Body of pancreas (tissue), 4 donors: ENCODE data around the gene C10orf90. TPM values are rescaled to one million over a fixed set of nuclear protein-coding genes. Genes with fewer than 3 reads are reported as not detected.

Experiments
- ATAC-seq: fragments of 150-250 bp; one replicate; pipeline ENCODE4 v1.9.1; 2016
- DNase-seq, 4 donors: peaks; one replicate each; pipeline ENCODE4 v3.0.0-alpha.2; 2019
- H3K27ac ChIP-seq, 4 donors: fragments of 200-600 bp; sonication (generic); 1 replicate in 3 of 4; 2 replicates in 1 of 4; pipeline versions ENCODE4 v1.5.1 to v1.6.1; 2016 to 2019; ENCODE audit warnings: mild to moderate bottlenecking in 1 of 4, mixed read lengths in 1 of 4, moderate library complexity in 1 of 4
- H3K27me3 ChIP-seq, 2 donors: fragments of 200-600 bp; sonication (generic); one replicate each; pipeline ENCODE4 v1.6.0; 2016; ENCODE audit warnings: mild to moderate bottlenecking in 1 of 2
- H3K36me3 ChIP-seq, 2 donors: fragments of 200-600 bp; sonication (generic); replicated peaks in 1 of 2; 2 replicates each; pipeline ENCODE4 v1.5.1; 2016; ENCODE audit warnings: low read depth in 2 of 2; ENCODE audit not compliant: insufficient read depth in 1 of 2
- H3K4me1 ChIP-seq: fragments of 200-600 bp; sonication (generic); one replicate; pipeline ENCODE4 v1.6.0; 2016
- H3K4me3 ChIP-seq, 2 donors: fragments of 200-600 bp; sonication (generic); 1 replicate in 1 of 2; 2 replicates in 1 of 2; pipeline ENCODE4 v1.5.1; 2016 to 2019
- H3K9me3 ChIP-seq, 3 donors: fragments of 200-600 bp; sonication (generic); 1 replicate in 2 of 3; 2 replicates in 1 of 3; pipeline ENCODE4 v1.5.1; 2016
- POLR2A ChIP-seq, 3 donors: fragments of 450-650 bp; IDR thresholded peaks; one replicate each; pipeline ENCODE4 v1.6.1; 2016; ENCODE audit warnings: antibody characterized with exemption in 3 of 3, mild to moderate bottlenecking in 2 of 3
- WGBS, 2 donors: methylation state at CpG; one replicate each; pipeline ENCODE4 v1.1.5; 2017; 5-methylcytosine and 5-hydroxymethylcytosine counted together
- intact Hi-C: fragments of 100-400 bp; cut with DNase I; formaldehyde crosslinking; loops from one replicate; pipeline ENCODE4 v1.15.1; 2023
- total RNA-seq, 2 donors: library from RNA; depleted of rRNA; stranded (reverse); fragments of >200 nt; gene quantifications; one replicate each; pipeline ENCODE4 v1.1.0, GENCODE V29; 2016
- TF ChIP-seq, protein P1 (sequence below), 7 experiments: fragments of 450-650 bp in 4 of 7; fragments of 200-600 bp in 3 of 7; sonication (generic) in 3 of 7; IDR thresholded peaks; one replicate each; pipeline ENCODE4 v1.5.1; 2016 to 2019; ENCODE audit warnings: antibody characterized with exemption in 7 of 7

The C10orf90 gene
- total RNA-seq, 2 donors from 2014 or later = not detected

DNA sequence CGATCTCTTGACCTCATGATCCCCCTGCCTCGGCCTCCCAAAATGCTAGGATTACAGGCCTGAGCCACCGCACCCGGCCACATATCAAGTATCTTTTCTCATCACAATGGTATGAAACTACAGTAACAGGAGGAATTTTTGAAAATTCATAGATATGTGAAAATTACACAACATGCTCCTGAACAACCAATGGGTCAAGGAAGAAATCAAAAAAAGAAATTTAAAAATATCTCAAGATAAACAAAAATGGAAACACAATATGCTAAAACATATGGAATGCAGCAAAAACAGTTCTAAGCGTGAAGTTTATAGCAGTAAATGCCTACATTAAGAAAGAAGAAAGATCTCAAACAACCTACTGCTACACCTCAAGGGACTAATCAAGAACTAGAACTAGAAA lies 222.4 kb downstream of the C10orf90 start:
- intact Hi-C loops = no loop called here
- Histone ChIP-seq H3K27me3 (no peaks in the 10 kb centered on the region), H3K36me3 (no peaks in the 10 kb centered on the region), H3K4me3 (no peak overlapping the region), H3K27ac (no peak overlapping the region), H3K9me3 (no peaks in the 10 kb centered on the region), H3K4me1 (no peaks in the 10 kb centered on the region)
- TF ChIP-seq POLR2A (IDR thresholded peaks at IDR 0.05) = no peak
- TF ChIP-seq, protein P1, sequence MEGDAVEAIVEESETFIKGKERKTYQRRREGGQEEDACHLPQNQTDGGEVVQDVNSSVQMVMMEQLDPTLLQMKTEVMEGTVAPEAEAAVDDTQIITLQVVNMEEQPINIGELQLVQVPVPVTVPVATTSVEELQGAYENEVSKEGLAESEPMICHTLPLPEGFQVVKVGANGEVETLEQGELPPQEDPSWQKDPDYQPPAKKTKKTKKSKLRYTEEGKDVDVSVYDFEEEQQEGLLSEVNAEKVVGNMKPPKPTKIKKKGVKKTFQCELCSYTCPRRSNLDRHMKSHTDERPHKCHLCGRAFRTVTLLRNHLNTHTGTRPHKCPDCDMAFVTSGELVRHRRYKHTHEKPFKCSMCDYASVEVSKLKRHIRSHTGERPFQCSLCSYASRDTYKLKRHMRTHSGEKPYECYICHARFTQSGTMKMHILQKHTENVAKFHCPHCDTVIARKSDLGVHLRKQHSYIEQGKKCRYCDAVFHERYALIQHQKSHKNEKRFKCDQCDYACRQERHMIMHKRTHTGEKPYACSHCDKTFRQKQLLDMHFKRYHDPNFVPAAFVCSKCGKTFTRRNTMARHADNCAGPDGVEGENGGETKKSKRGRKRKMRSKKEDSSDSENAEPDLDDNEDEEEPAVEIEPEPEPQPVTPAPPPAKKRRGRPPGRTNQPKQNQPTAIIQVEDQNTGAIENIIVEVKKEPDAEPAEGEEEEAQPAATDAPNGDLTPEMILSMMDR (IDR thresholded peaks at IDR 0.05) = no peak
- no peak for DNase-seq
- ATAC-seq = no peak
- 91% methylated on average over 5 of the region's 5 CpGs for WGBS, 2 donors

DNA sequence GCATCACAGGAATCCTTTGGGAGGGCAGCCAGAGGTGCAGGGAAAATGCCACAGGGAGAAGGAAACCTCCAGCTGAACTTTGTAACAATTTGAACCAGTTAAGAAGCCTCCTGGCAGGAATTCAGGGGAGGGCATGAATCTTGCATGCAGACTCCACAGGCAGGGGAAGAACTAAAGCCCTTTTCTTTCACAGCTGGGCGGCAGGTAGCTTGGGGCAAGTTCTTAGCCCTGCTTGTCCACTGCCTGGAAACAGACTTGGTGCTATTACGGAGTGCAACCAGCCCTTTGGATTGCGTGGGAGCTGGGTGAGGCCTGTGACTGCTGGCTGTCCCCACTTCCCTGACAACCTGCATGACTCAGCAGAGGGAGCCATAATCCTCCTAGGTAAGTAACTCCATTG lies 230.6 kb downstream of the C10orf90 start:
- no peak for TF ChIP-seq POLR2A (IDR thresholded peaks at IDR 0.05)
- TF ChIP-seq, protein P1 (IDR thresholded peaks at IDR 0.05) = no peak
- intact Hi-C loops = no loop called here
- 85 to 100% methylated on average over 1 to 3 of the region's 3 CpGs for WGBS, 2 donors

DNA sequence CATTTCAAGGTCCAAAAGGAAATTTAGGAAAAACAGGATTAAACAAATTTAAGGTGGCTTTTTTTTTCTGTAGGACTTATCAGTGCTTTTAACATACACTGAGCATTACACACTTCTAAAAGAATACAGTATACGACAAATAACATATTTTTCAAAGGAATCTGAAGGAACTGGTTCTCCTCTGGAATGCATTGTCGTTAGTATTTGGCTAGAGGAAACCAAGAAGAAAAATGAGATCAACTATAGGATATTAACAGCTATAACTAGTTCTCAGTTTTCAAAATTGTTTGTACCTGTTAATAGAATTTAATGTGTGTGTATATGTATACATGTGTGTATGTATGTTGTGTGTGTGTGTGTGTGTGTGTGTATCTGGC lies 232.1 kb downstream of the C10orf90 start:
- DNase-seq (no peak), ATAC-seq (no peak)
- 37 to 50% methylated on average over 2 of the region's 2 CpGs for WGBS, 2 donors
- no peak overlapping the region for H3K4me3 ChIP-seq
- H3K4me1 ChIP-seq = no peaks in the 10 kb centered on the region
- no peak for TF ChIP-seq POLR2A (IDR thresholded peaks at IDR 0.05)
- TF ChIP-seq, protein P1 (IDR thresholded peaks at IDR 0.05) = no peak
- no peaks in the 10 kb centered on the region for H3K9me3 ChIP-seq
- no peaks in the 10 kb centered on the region for H3K27me3 ChIP-seq
- no peaks in the 10 kb centered on the region for H3K36me3 ChIP-seq
- H3K27ac ChIP-seq = no peak overlapping the region
- intact Hi-C loops = no loop called here

More for the DNA sequence above, 230.6 kb downstream of the C10orf90 start:
- no peak for ATAC-seq
- no peaks in the 10 kb centered on the region for H3K36me3 ChIP-seq
- no peaks in the 10 kb centered on the region for H3K27me3 ChIP-seq
- H3K4me3 ChIP-seq = no peak overlapping the region
- no peaks in the 10 kb centered on the region for H3K9me3 ChIP-seq
- no peaks in the 10 kb centered on the region for H3K4me1 ChIP-seq
- DNase-seq = no peak
- no peak overlapping the region for H3K27ac ChIP-seq

DNA sequence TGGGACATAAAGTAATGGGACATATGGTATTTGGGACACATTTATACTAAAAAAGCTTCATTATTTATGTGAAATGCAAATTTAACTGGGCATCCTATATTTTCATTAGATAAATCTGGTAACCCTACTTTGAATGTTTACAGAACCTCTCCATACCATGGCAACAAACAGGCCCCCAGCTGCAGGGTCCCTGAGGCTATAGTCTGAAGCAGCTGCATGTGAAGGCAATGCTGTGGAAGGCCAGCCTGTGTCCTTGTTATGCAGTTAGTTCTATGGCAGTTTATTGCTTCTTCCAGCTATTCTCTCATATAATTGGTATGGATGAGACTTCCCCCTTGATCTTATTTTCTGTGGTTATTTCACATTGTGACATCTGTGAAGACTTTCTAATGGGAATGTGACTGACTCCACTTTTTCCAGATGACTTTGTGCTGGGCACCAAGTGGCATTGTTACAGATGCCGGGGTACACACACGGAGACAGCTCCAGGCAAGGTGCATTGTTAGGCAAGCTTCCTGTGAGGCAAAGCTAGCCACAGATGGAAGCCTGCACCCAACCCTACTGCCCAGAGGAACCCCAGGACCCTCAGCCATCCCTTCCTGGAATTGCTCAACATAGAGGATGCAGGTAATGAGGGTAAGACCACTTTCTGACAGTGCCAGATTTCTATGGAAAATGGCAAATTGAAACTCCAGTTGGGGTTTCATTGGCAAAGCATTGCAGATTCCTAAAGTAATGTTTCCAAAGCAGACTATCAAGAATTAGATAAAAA lies 232.7 kb downstream of the C10orf90 start:
- DNase-seq (no peak), ATAC-seq (no peak)
- Histone ChIP-seq H3K27me3 (no peaks in the 10 kb centered on the region), H3K27ac (no peak overlapping the region), H3K36me3 (no peaks in the 10 kb centered on the region), H3K4me1 (no peaks in the 10 kb centered on the region), H3K9me3 (no peaks in the 10 kb centered on the region), H3K4me3 (no peak overlapping the region)
- 62 to 96% methylated on average over 2 of the region's 2 CpGs for WGBS, 2 donors
- intact Hi-C loops = no loop called here
- no peak for TF ChIP-seq POLR2A (IDR thresholded peaks at IDR 0.05)
- TF ChIP-seq, protein P1 (IDR thresholded peaks at IDR 0.05) = no peak

DNA sequence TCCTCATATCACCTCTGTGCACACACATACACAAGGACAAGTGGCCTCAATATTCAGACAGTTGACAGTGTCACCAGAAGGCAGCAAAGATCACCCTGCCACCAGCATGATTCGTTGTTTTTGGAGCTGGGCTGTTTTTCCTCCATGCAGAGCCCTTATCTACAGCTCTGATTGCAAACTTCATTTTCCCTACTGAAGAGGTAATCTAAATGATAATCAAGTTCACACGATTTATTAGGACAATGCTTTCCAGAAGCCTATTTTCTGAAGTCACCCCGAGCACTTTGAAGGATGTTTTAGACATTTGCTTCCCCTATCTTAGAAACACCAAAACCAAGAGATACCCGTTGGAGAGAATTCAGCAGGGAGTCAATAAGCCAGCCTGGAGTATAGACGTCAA lies 236.3 kb downstream of the C10orf90 start:
- TF ChIP-seq POLR2A (IDR thresholded peaks at IDR 0.05) = no peak
- TF ChIP-seq, protein P1 (IDR thresholded peaks at IDR 0.05) = no peak
- ATAC-seq (no peak), DNase-seq (no peak)
- Histone ChIP-seq H3K36me3 (no peaks in the 10 kb centered on the region), H3K27ac (no peak overlapping the region), H3K4me1 (no peaks in the 10 kb centered on the region), H3K27me3 (no peaks in the 10 kb centered on the region), H3K4me3 (no peak overlapping the region), H3K9me3 (no peaks in the 10 kb centered on the region)
- intact Hi-C loops = no loop called here
- 21 to 36% methylated on average over 5 of the region's 5 CpGs for WGBS, 2 donors
